Stimulated activated CD8-positive, alpha-beta memory T cell treated with anti-CD3 and anti-CD28 coated beads, Interleukin-15, amount 100 ng/mL, for 4 hours (primary cell): Measurements from ENCODE around the gene LRMDA.
"Not testable (repeated sequence)": the region's sequence is repeated elsewhere in the genome, so short reads cannot be mapped to it uniquely, and the experiment has no call there.

Source experiments
- DNase-seq, 2 donors: peaks; one replicate each; pipeline ENCODE4 v3.0.0-alpha.2; 2020; ENCODE audit warnings: low read depth in 2 of 2

LRMDA gene

GRCh38 chr10:76119515-76119914 lies 688.1 kb downstream of the LRMDA start:
- DNase-seq: no peak

DNA sequence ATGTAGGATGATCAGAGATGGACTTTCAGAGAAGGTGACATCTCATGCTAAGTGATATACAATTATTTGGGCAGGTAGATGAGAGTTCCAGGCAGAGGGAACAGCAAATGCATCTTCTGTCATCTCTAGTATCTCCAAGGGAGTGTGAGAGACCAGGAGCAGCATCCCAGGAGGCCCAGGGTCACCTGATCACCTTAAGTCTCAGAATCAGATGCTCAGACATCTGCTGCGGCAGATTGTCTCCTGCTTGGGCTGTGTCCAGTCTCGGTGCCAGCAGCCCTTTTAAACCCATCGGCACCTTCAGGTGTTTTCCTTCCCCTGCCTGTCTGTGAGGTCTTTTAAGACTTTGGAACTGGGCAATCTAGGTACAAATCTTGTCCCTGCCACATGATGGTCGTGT lies 690.6 kb downstream of the LRMDA start:
- no peak for DNase-seq

DNA sequence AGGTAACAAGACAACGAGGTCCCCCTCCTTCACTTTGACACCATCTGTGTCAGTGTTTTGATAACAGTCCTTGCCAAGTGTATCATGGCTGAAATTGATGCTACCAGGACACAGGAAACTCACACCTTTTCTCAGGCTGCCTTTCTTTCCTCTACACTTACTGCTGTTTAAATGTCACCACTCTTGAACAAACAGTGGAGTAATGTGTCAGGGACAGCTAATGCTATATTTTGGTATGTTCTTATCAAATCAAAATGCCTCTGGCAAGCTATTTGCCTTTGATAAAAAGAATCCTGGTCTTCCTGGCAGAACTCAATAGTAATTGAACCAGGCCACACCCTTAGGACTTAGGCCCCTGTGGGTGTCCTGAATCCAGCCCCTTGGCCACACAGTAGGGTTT lies 692.9 kb downstream of the LRMDA start:
- DNase-seq: no peak

DNA sequence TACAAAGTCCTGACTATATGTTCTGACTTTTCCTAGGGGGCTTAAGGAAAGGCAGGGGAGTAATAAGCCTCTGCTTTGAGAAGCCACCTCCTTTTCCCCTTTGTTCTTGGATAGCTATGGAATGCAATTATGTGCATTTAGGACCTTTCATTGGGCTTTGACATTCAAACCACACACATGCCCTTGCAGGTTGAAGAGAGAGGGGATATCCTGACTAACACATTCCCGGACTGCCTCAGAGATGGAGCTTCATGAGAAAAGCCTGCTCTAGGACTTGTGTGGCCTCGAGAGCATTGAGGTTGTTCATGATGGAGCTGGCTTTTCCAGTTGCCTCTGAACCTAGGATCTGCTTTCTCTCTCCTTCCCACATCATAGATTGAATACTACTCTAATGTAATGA lies 694.5 kb downstream of the LRMDA start:
- DNase-seq: no peak

- DNase-seq: no peak
These were observed 695.4 kb downstream of the LRMDA start for GRCh38 chr10:76126607-76127527.

GRCh38 chr10:76127984-76128589 lies 696.7 kb downstream of the LRMDA start:
- DNase-seq: no peak

- no peak for DNase-seq
These were observed 697.8 kb downstream of the LRMDA start for GRCh38 chr10:76129213-76129612.

- DNase-seq: no peak
These were observed 699.5 kb downstream of the LRMDA start for GRCh38 chr10:76130892-76131291.

GRCh38 chr10:76133597-76134255 lies 702.3 kb downstream of the LRMDA start:
- DNase-seq: no peak

DNA sequence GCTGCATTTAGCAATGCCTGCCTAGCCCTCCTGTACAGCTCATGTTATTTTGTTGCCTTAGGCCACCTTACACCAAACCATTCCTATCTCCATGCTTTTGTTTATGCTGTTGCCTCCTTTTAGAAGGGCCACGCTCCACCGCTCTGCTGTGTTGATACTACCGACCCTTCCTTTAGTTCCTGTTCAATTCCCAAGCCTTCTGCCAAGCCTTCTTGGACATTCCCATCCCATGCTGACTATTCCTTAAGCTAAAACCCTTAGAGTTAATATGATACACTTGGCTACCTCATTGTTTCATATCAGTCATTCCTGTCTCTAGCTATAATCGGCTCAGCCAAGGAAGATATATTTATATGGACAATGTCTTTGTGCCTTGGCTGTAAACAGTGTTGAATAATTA lies 705.5 kb downstream of the LRMDA start:
- no peak for DNase-seq

- no peak for DNase-seq
These were observed 706.9 kb downstream of the LRMDA start for GRCh38 chr10:76138286-76138685.

GRCh38 chr10:76138906-76139305 lies 707.5 kb downstream of the LRMDA start:
- no peak for DNase-seq

GRCh38 chr10:76139431-76139830 lies 708.0 kb downstream of the LRMDA start:
- DNase-seq: no peak

DNA sequence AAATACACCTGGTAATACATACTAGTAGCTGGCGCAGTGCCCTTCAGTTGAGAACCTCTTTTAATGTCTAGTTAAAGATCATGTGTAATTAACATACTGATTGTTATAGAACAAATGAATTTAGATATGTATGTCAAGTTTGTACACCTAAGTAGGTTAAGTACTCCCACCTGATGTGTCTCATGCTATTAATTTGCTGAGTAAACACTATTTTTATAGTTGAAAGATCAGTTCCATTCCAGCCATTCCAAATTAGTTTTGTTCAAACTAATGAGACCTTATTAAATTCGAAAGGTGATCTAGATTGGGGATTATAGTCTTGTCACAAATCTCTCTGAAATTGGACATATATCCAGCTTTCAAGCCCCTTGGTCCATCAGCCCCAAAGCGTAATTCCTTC lies 710.0 kb downstream of the LRMDA start:
- DNase-seq: no peak

GRCh38 chr10:76148217-76148616 lies 716.8 kb downstream of the LRMDA start:
- not testable (repeated sequence) for DNase-seq

- DNase-seq: no peak
These were observed 717.8 kb downstream of the LRMDA start for GRCh38 chr10:76149182-76149581.

- DNase-seq: no peak
These were observed 718.2 kb downstream of the LRMDA start for GRCh38 chr10:76149602-76150138.

DNA sequence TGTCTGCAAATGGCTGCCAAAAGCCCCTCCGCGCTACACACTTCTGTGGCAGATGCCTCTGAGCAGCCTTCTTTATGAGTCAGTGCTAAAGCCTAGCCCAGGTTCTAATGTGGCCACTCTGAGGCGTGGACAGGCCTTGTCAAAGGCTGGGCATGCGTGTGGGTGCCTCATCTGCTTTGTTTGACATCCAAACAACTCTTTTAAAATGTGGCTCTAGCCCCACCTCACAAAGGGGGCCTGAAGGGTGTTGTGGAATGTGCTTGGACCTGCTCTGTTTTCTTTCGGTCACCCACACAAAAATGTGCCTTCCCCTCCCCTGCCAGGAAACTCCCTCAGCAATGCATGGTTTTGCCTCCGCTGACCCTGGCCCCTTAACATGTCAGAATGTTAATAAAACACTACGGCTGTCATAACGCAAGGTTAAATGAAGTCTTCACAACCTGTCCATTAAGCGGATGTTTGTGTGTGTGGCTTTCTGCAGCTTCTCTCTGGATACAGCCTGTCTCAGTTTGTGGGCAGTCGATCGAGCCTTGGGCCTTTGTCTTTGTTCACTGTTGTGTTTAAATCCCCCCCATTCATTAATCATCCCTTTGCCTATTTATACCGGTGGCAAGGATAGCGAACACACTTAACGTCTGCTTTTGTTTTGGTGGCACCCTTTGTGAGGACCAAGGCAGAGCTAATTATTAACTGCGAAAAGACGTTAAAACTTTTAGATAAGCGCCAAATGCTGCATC lies 718.9 kb downstream of the LRMDA start:
- no peak for DNase-seq

DNA sequence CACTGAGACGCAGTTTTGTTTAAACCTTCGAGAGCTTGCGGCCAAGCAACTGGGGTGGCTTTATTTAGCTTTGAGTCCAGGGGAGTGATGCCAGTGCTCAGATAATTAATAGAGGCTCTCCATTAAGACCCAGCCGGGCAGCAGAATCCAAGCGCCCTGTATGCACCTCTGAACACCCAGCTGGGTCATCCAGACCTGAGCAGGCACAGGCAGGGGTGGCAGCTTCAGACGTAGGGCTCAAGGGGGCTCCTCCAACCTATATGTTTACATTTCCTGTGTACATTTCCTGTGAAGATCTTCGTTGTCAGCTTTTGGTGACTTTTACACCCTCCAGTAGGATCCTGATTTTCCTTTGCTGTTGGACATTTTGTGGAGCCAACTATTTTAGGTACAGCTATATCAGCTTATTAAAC lies 719.5 kb downstream of the LRMDA start:
- DNase-seq: no peak

- no peak for DNase-seq
These were observed 720.8 kb downstream of the LRMDA start for GRCh38 chr10:76152186-76152585.

- DNase-seq: no peak
These were observed 724.5 kb downstream of the LRMDA start for GRCh38 chr10:76155961-76156360.
